Stomach (tissue), 4 donors: ENCODE measurements around the gene ATG5.

ENCODE experiments used
- POLR2AphosphoS5 ChIP-seq, 3 donors: sonication (generic); formaldehyde crosslinking; IDR thresholded peaks; one replicate each; pipeline ENCODE4 v1.6.1; 2016; ENCODE audit warnings: antibody characterized with exemption in 3 of 3
- TF ChIP-seq, protein P1 (sequence below), 7 experiments: fragments of 450-650 bp in 4 of 7; fragments of 200-600 bp in 3 of 7; sonication (generic) in 3 of 7; IDR thresholded peaks; one replicate each; pipeline ENCODE4 v1.5.1; 2016 to 2019; ENCODE audit warnings: antibody characterized with exemption in 7 of 7, control low read depth in 2 of 7, mild to moderate bottlenecking in 1 of 7

DNA sequence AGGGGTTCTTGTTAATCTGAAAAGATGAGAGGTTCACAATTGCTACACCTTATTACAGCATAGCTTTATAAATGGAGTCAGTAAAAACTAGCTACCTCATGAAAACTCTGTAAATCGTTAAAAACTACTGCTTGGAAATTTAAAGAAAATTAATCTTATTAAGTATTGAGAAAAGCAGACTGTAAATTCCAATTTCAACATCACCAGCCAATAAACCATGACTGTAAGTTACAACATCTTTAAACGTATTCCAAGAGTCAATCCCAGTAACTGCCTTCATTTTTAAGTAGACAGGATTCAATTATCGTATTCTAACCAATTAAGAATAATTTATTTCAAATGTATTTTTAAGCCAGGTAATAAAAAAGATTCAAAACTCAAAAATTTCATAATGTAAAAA is 70.3 kb downstream of the ATG5 start:
- TF ChIP-seq, protein P1, sequence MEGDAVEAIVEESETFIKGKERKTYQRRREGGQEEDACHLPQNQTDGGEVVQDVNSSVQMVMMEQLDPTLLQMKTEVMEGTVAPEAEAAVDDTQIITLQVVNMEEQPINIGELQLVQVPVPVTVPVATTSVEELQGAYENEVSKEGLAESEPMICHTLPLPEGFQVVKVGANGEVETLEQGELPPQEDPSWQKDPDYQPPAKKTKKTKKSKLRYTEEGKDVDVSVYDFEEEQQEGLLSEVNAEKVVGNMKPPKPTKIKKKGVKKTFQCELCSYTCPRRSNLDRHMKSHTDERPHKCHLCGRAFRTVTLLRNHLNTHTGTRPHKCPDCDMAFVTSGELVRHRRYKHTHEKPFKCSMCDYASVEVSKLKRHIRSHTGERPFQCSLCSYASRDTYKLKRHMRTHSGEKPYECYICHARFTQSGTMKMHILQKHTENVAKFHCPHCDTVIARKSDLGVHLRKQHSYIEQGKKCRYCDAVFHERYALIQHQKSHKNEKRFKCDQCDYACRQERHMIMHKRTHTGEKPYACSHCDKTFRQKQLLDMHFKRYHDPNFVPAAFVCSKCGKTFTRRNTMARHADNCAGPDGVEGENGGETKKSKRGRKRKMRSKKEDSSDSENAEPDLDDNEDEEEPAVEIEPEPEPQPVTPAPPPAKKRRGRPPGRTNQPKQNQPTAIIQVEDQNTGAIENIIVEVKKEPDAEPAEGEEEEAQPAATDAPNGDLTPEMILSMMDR (IDR thresholded peaks at IDR 0.05): no peak
- no peak for TF ChIP-seq POLR2AphosphoS5 (IDR thresholded peaks at IDR 0.05)
